ENCODE measurements around the gene SFI1.

The SFI1 gene

GRCh38 chr22:31662668-31663037 is 166.3 kb downstream of the SFI1 start:
- DNase-seq (ENCODE audit: low read depth) = no peak
- H3K4me3 ChIP-seq (ENCODE audit: low read length) = peak overlapping the region; percentile 99
- TF ChIP-seq CTCF (conservative IDR thresholded peaks at IDR 0.05; ENCODE audit: low read length) = no peak
